ENCODE data around the gene ROBO2. TPM values are rescaled to one million over a fixed set of nuclear protein-coding genes. Genes with fewer than 3 reads are reported as not detected.

ROBO2 gene
- total and polyA plus RNA-seq, 2 experiments from 2014 or later, result 1.2 to 14.3 TPM

DNA sequence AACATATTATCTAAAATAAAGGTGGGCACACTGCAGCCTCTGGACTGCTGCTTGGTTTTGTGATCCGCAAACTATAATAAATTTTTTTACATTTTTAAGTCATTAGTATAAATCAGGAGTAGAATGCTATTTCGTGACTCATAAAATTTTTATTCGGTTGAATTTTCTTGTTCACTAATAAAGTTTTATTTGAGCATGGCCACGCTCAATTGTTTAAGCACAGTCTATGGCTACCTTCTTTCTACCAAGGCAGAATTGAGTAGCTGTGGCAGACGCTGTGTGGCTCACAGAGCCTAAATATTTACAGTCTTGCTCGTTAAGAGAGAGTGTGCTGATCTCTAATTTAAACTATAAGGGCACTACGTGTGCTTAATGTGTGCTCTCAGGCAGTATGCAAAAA lies 28.9 kb downstream of the ROBO2 start:
- no peak for DNase-seq (ENCODE audit: low spot score)
- Histone ChIP-seq H3K4me1 (ENCODE audit: insufficient read depth) (no peaks in the 10 kb centered on the region), H3K36me3 (replicated peaks; ENCODE audit: insufficient read depth, low read depth) (no peaks in the 10 kb centered on the region), H3K79me2 (peaks cover 2% of the 10 kb centered on the region), H3K4me2 (no peak overlapping the region), H3K9me3 (ENCODE audit: low read depth) (peaks cover 1% of the 10 kb centered on the region), H3K27me3 (no peaks in the 10 kb centered on the region), H4K20me1 (ENCODE audit: insufficient read depth, poor library complexity, severe bottlenecking) (no peaks in the 10 kb centered on the region), H3K27ac (no peak overlapping the region), H2AFZ (no peak overlapping the region), H3K4me3 (no peak overlapping the region), H3K9me2 (replicated peaks; ENCODE audit: insufficient read depth) (no peaks in the 10 kb centered on the region)
- TF ChIP-seq EZH2 (IDR thresholded peaks at IDR 0.05; ENCODE audit: borderline replicate concordance) (no peak), EZH2phosphoT487 (IDR thresholded peaks at IDR 0.05; ENCODE audit: low read depth, severe bottlenecking, unreplicated experiment) (no peak)
- TF ChIP-seq, protein P1, sequence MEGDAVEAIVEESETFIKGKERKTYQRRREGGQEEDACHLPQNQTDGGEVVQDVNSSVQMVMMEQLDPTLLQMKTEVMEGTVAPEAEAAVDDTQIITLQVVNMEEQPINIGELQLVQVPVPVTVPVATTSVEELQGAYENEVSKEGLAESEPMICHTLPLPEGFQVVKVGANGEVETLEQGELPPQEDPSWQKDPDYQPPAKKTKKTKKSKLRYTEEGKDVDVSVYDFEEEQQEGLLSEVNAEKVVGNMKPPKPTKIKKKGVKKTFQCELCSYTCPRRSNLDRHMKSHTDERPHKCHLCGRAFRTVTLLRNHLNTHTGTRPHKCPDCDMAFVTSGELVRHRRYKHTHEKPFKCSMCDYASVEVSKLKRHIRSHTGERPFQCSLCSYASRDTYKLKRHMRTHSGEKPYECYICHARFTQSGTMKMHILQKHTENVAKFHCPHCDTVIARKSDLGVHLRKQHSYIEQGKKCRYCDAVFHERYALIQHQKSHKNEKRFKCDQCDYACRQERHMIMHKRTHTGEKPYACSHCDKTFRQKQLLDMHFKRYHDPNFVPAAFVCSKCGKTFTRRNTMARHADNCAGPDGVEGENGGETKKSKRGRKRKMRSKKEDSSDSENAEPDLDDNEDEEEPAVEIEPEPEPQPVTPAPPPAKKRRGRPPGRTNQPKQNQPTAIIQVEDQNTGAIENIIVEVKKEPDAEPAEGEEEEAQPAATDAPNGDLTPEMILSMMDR (IDR thresholded peaks at IDR 0.05; ENCODE audit: poor library complexity), result no peak
- WGBS (ENCODE audit: low lambda C conversion rate, missing lambda C conversion rate), result 80% methylated on average over 7 of the region's 7 CpGs

DNA sequence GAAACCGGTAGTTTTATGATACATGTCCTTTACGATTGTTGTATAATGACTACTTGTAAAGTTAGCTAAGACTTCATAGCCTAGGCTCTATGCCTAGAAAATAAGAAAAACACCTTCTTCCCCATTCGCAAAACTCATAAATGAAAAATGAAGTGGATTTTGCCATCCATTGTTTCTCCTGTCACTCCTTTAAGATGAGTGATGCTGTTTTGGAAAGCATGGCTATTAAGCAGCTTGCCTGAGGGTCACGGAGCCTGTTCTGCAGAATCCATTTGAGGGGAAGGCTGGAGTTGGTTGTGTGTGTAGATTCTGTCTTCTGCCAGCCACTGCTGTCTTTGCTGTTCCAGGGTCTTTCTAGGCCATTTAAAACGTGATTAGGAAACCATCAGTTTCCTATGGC lies 31.5 kb downstream of the ROBO2 start:
- no peak overlapping the region for H3K4me2 ChIP-seq
- H3K27me3 ChIP-seq, result no peaks in the 10 kb centered on the region
- TF ChIP-seq EZH2phosphoT487 (IDR thresholded peaks at IDR 0.05; ENCODE audit: low read depth, severe bottlenecking, unreplicated experiment) (no peak), EZH2 (IDR thresholded peaks at IDR 0.05; ENCODE audit: borderline replicate concordance) (no peak)
- TF ChIP-seq, protein P1 (IDR thresholded peaks at IDR 0.05; ENCODE audit: poor library complexity), result no peak
- no peaks in the 10 kb centered on the region for H3K9me3 ChIP-seq (ENCODE audit: low read depth)
- peaks cover 2% of the 10 kb centered on the region for H3K79me2 ChIP-seq
- H4K20me1 ChIP-seq (ENCODE audit: insufficient read depth, poor library complexity, severe bottlenecking), result no peaks in the 10 kb centered on the region
- H3K9me2 ChIP-seq (replicated peaks; ENCODE audit: insufficient read depth), result no peaks in the 10 kb centered on the region
- DNase-seq (ENCODE audit: low spot score), result no peak
- H3K4me1 ChIP-seq (ENCODE audit: insufficient read depth), result no peaks in the 10 kb centered on the region
- H3K4me3 ChIP-seq, result no peak overlapping the region
- H2AFZ ChIP-seq, result no peak overlapping the region
- WGBS (ENCODE audit: low lambda C conversion rate, missing lambda C conversion rate), result 79% methylated on average over 5 of the region's 5 CpGs
- no peak overlapping the region for H3K27ac ChIP-seq
- no peaks in the 10 kb centered on the region for H3K36me3 ChIP-seq (replicated peaks; ENCODE audit: insufficient read depth, low read depth)

DNA sequence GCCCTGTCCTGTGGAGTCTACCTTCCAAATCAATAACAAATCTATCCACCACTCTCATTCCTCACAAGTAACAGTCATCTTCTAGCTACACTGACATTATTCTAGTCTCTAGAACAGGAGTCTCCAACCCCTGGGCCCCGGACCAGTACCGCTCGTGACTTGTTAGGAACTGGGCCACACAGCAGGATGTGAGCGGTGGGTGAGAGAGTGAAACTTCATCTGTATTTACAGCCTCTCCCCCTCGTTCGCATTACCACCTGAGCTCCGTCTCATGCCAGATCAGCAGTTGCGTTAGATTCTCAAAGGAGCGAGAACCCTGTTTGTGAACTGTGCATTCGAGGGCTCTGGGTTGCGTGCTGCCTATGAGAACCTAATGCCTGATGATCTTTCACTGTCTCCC lies 31.9 kb downstream of the ROBO2 start:
- no peaks in the 10 kb centered on the region for H3K9me2 ChIP-seq (replicated peaks; ENCODE audit: insufficient read depth)
- no peaks in the 10 kb centered on the region for H3K9me3 ChIP-seq (ENCODE audit: low read depth)
- TF ChIP-seq, protein P1 (IDR thresholded peaks at IDR 0.05; ENCODE audit: poor library complexity), result no peak
- no peak for TF ChIP-seq EZH2 (IDR thresholded peaks at IDR 0.05; ENCODE audit: borderline replicate concordance)
- TF ChIP-seq EZH2phosphoT487 (IDR thresholded peaks at IDR 0.05; ENCODE audit: low read depth, severe bottlenecking, unreplicated experiment), result no peak
- no peak overlapping the region for H2AFZ ChIP-seq
- H3K27me3 ChIP-seq, result no peaks in the 10 kb centered on the region
- 93% methylated on average over 11 of the region's 11 CpGs for WGBS (ENCODE audit: low lambda C conversion rate, missing lambda C conversion rate)
- H3K36me3 ChIP-seq (replicated peaks; ENCODE audit: insufficient read depth, low read depth), result no peaks in the 10 kb centered on the region
- no peak overlapping the region for H3K27ac ChIP-seq
- H3K79me2 ChIP-seq, result peaks cover 2% of the 10 kb centered on the region
- H3K4me2 ChIP-seq, result no peak overlapping the region
- H3K4me1 ChIP-seq (ENCODE audit: insufficient read depth), result no peaks in the 10 kb centered on the region
- DNase-seq (ENCODE audit: low spot score), result no peak
- no peak overlapping the region for H3K4me3 ChIP-seq
- H4K20me1 ChIP-seq (ENCODE audit: insufficient read depth, poor library complexity, severe bottlenecking), result no peaks in the 10 kb centered on the region

DNA sequence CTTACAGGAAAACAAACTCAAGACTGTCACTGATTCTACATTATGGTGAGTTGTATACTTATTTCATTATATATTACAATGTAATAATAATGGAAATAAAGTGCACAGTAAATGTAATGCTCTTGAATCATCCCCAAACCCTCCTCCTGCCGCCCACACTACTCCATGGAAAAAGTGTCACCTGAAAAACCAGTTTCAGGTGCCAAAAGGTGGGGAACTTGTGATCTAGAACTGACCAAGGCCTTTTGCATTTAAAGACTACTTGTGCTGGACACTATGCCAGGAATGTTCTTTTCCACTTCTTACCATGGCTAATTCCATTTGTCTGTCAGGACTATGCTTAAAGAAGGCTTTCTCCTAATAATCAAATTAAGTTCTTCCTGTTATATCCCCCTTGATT lies 32.3 kb downstream of the ROBO2 start:
- Histone ChIP-seq H2AFZ (no peak overlapping the region), H3K4me1 (ENCODE audit: insufficient read depth) (no peaks in the 10 kb centered on the region)

More for the DNA sequence above, 32.3 kb downstream of the ROBO2 start:
- DNase-seq (ENCODE audit: low spot score), result no peak
- Histone ChIP-seq H3K4me3 (no peak overlapping the region), H3K9me3 (ENCODE audit: low read depth) (no peaks in the 10 kb centered on the region), H3K27me3 (no peaks in the 10 kb centered on the region), H3K4me2 (no peak overlapping the region), H3K9me2 (replicated peaks; ENCODE audit: insufficient read depth) (no peaks in the 10 kb centered on the region), H4K20me1 (ENCODE audit: insufficient read depth, poor library complexity, severe bottlenecking) (no peaks in the 10 kb centered on the region), H3K36me3 (replicated peaks; ENCODE audit: insufficient read depth, low read depth) (no peaks in the 10 kb centered on the region), H3K27ac (no peak overlapping the region), H3K79me2 (peaks cover under 1% of the 10 kb centered on the region)
- TF ChIP-seq EZH2phosphoT487 (IDR thresholded peaks at IDR 0.05; ENCODE audit: low read depth, severe bottlenecking, unreplicated experiment), result no peak
- TF ChIP-seq EZH2 (IDR thresholded peaks at IDR 0.05; ENCODE audit: borderline replicate concordance), result no peak
- TF ChIP-seq, protein P1 (IDR thresholded peaks at IDR 0.05; ENCODE audit: poor library complexity), result no peak
- WGBS (ENCODE audit: low lambda C conversion rate, missing lambda C conversion rate), result 100% methylated on average over 1 of the region's 1 CpG

All from hepatocyte (in vitro differentiated cells).